ENCODE results near the gene IL1F10.

IL1F10 gene

GRCh38 chr2:113050921-113051895 is 16.6 kb upstream of the IL1F10 start:
- no peaks in the 10 kb centered on the region for H3K4me1 Mint-ChIP-seq
- H3K4me3 Mint-ChIP-seq: no peak overlapping the region
- no peak overlapping the region for H3K27ac Mint-ChIP-seq
- peaks cover 3 to 16% of the 10 kb centered on the region in 2 donors for H3K36me3 Mint-ChIP-seq
- peaks cover 26 to 27% of the 10 kb centered on the region in 2 donors for H3K9me3 Mint-ChIP-seq
- peaks cover 30 to 38% of the 10 kb centered on the region in 2 donors for H3K27me3 Mint-ChIP-seq
- ATAC-seq (replicated peaks) (no peak), DNase-seq (no peak)

GRCh38 chr2:113052396-113052917 is 15.3 kb upstream of the IL1F10 start, which contains the start of gene IL36B:
IL36B (minus strand) TSS chr2:113052867.
- Mint-ChIP-seq H3K27me3 (peaks cover 23 to 27% of the 10 kb centered on the region in 2 donors), H3K4me3 (no peak within 1 kb of the TSS), H3K36me3 (peaks cover 3 to 16% of the 10 kb centered on the region in 2 donors), H3K27ac (no peak within 1 kb of the TSS), H3K9me3 (peaks cover 27 to 28% of the 10 kb centered on the region in 2 donors), H3K4me1 (no peaks in the 10 kb centered on the region)
- ATAC-seq (replicated peaks) (no peak), DNase-seq (no peak)

GRCh38 chr2:113053666-113054065 is 14.1 kb upstream of the IL1F10 start:
- peaks cover 27 to 28% of the 10 kb centered on the region in 2 donors for H3K9me3 Mint-ChIP-seq
- no peak overlapping the region for H3K27ac Mint-ChIP-seq
- DNase-seq (no peak), ATAC-seq (replicated peaks) (peak in 1 of 2 donors; percentile 6)
- no peak overlapping the region for H3K4me3 Mint-ChIP-seq
- H3K4me1 Mint-ChIP-seq: no peaks in the 10 kb centered on the region
- H3K27me3 Mint-ChIP-seq: peaks cover 22 to 25% of the 10 kb centered on the region in 2 donors
- peaks cover 3 to 16% of the 10 kb centered on the region in 2 donors for H3K36me3 Mint-ChIP-seq

- H3K27ac Mint-ChIP-seq: no peak overlapping the region
- peaks cover 3 to 16% of the 10 kb centered on the region in 2 donors for H3K36me3 Mint-ChIP-seq
- H3K9me3 Mint-ChIP-seq: peaks cover 27 to 28% of the 10 kb centered on the region in 2 donors
- no peak overlapping the region for H3K4me3 Mint-ChIP-seq
- DNase-seq: no peak
- no peaks in the 10 kb centered on the region for H3K4me1 Mint-ChIP-seq
- ATAC-seq (replicated peaks): peak in 1 of 2 donors; percentile 20
- H3K27me3 Mint-ChIP-seq: peaks cover 22 to 27% of the 10 kb centered on the region in 2 donors
Measured at GRCh38 chr2:113054066-113054465, 13.7 kb upstream of the IL1F10 start.

GRCh38 chr2:113056521-113056920 is 11.2 kb upstream of the IL1F10 start:
- ATAC-seq (replicated peaks) (no peak), DNase-seq (no peak)
- H3K4me1 Mint-ChIP-seq: no peaks in the 10 kb centered on the region
- peaks cover 22 to 35% of the 10 kb centered on the region in 2 donors for H3K27me3 Mint-ChIP-seq
- no peak overlapping the region for H3K27ac Mint-ChIP-seq
- peaks cover 2 to 16% of the 10 kb centered on the region in 2 donors for H3K36me3 Mint-ChIP-seq
- no peak overlapping the region for H3K4me3 Mint-ChIP-seq
- peaks cover 24 to 27% of the 10 kb centered on the region in 2 donors for H3K9me3 Mint-ChIP-seq

GRCh38 chr2:113057117-113057516 is 10.7 kb upstream of the IL1F10 start:
- Mint-ChIP-seq H3K36me3 (peaks cover 2 to 16% of the 10 kb centered on the region in 2 donors), H3K4me1 (no peaks in the 10 kb centered on the region), H3K27ac (no peak overlapping the region), H3K27me3 (peaks cover 25 to 35% of the 10 kb centered on the region in 2 donors), H3K9me3 (peaks cover 23 to 27% of the 10 kb centered on the region in 2 donors), H3K4me3 (no peak overlapping the region)
- ATAC-seq (replicated peaks) (no peak), DNase-seq (no peak)

- Mint-ChIP-seq H3K27ac (no peak overlapping the region), H3K36me3 (peaks cover 2 to 16% of the 10 kb centered on the region in 2 donors), H3K9me3 (peaks cover 21 to 24% of the 10 kb centered on the region in 2 donors), H3K27me3 (peaks cover 27 to 41% of the 10 kb centered on the region in 2 donors), H3K4me3 (no peak overlapping the region), H3K4me1 (no peaks in the 10 kb centered on the region)
- ATAC-seq (replicated peaks) (no peak), DNase-seq (no peak)
Measured at GRCh38 chr2:113058411-113058994, 9.3 kb upstream of the IL1F10 start.

GRCh38 chr2:113058998-113059960 is 8.5 kb upstream of the IL1F10 start, which contains the start of gene IL36RN:
IL36RN (plus strand) TSS chr2:113059198; CDS start chr2:113059439, 241 bp downstream.
- no peak within 1 kb of the TSS for H3K4me3 Mint-ChIP-seq
- H3K9me3 Mint-ChIP-seq: peaks cover 16 to 18% of the 10 kb centered on the region in 2 donors
- H3K4me1 Mint-ChIP-seq: no peaks in the 10 kb centered on the region
- no peak for ATAC-seq (replicated peaks)
- no peak within 1 kb of the TSS for H3K27ac Mint-ChIP-seq
- peaks cover 23 to 41% of the 10 kb centered on the region in 2 donors for H3K27me3 Mint-ChIP-seq
- peaks cover 0 to 12% of the 10 kb centered on the region in 2 donors for H3K36me3 Mint-ChIP-seq
- no peak for DNase-seq

- Mint-ChIP-seq H3K4me1 (no peaks in the 10 kb centered on the region), H3K36me3 (peaks cover 0 to 5% of the 10 kb centered on the region in 2 donors), H3K27me3 (peaks cover 29 to 44% of the 10 kb centered on the region in 2 donors), H3K9me3 (peaks cover 7 to 10% of the 10 kb centered on the region in 2 donors), H3K4me3 (no peak overlapping the region), H3K27ac (no peak overlapping the region)
- no peak for DNase-seq
- ATAC-seq (replicated peaks): no peak
Measured at GRCh38 chr2:113060396-113060795, 7.4 kb upstream of the IL1F10 start.

GRCh38 chr2:113060796-113061195 is 7.0 kb upstream of the IL1F10 start:
- Mint-ChIP-seq H3K27ac (no peak overlapping the region), H3K36me3 (peaks cover 0 to under 1% of the 10 kb centered on the region in 2 donors), H3K4me3 (no peak overlapping the region), H3K9me3 (peaks cover 5 to 7% of the 10 kb centered on the region in 2 donors), H3K4me1 (no peaks in the 10 kb centered on the region), H3K27me3 (peaks cover 28 to 44% of the 10 kb centered on the region in 2 donors)
- DNase-seq (no peak), ATAC-seq (replicated peaks) (no peak)

- Mint-ChIP-seq H3K4me3 (no peak overlapping the region), H3K27ac (no peak overlapping the region), H3K27me3 (peaks cover 27 to 42% of the 10 kb centered on the region in 2 donors), H3K36me3 (no peaks in the 10 kb centered on the region), H3K9me3 (peaks cover 2 to 4% of the 10 kb centered on the region in 2 donors), H3K4me1 (no peaks in the 10 kb centered on the region)
- DNase-seq (no peak), ATAC-seq (replicated peaks) (no peak)
Measured at GRCh38 chr2:113061241-113061640, 6.5 kb upstream of the IL1F10 start.

- no peaks in the 10 kb centered on the region for H3K4me1 Mint-ChIP-seq
- H3K9me3 Mint-ChIP-seq: peaks cover 0 to 4% of the 10 kb centered on the region in 2 donors
- no peaks in the 10 kb centered on the region for H3K36me3 Mint-ChIP-seq
- H3K27me3 Mint-ChIP-seq: peaks cover 27 to 42% of the 10 kb centered on the region in 2 donors
- no peak for ATAC-seq (replicated peaks)
- no peak overlapping the region for H3K27ac Mint-ChIP-seq
- DNase-seq: no peak
- H3K4me3 Mint-ChIP-seq: no peak overlapping the region
Measured at GRCh38 chr2:113061896-113062770, 5.6 kb upstream of the IL1F10 start.

All from stimulated activated naive B cell treated with anti-CD40 and anti-IgM and Interleukin-4, amounts not matched to agents 10 μg/mL and 1 μg/mL and 100 μg/mL, for 72 hours (primary cell).